IMR-90 (cell line): Measurements from ENCODE around the gene IQGAP2. TPM values are rescaled to one million over a fixed set of nuclear protein-coding genes. Genes with fewer than 3 reads are reported as not detected.

Experiments
- ATAC-seq: fragments of 200-7000 bp; cut with Tn5 transposase; 2 replicates; pipeline ENCODE4 v1.9.1; 2020; ENCODE audit warnings: low read depth, mild to moderate bottlenecking, moderate library complexity
- BruUV-seq: library from RNA; stranded (reverse); fragments of 400-500 nt; replicated peaks from 2 replicates; lab custom pipeline; 2021; lab: Mats Ljungman, UMichigan
- CTCF ChIA-PET: fragments of 300-600 bp; formaldehyde crosslinking; extraction: SDS; loops from one replicate; lab custom pipeline; 2021; ENCODE audit warnings: antibody characterized with exemption; lab: Yijun Ruan, JAX
- POLR2A ChIA-PET: fragments of 300-600 bp; sonication (Branson Sonifier 250); formaldehyde crosslinking; loops from one replicate; lab custom pipeline; 2022; ENCODE audit warnings: antibody characterized with exemption; ENCODE audit not compliant: unreplicated experiment; lab: Charles Lee
- DNase-seq: peaks from one replicate; pipeline ENCODE4 v3.0.0; 2013
- H2AFZ ChIP-seq: replicated peaks from 2 replicates; pipeline ENCODE3; 2013; ENCODE audit warnings: low read length, mild to moderate bottlenecking; ENCODE audit not compliant: poor library complexity
- H2AK5ac ChIP-seq: 2 replicates; pipeline ENCODE4 v1.6.1; 2013; ENCODE audit warnings: low read depth, low read length, inconsistent platforms
- H2AK9ac ChIP-seq: replicated peaks from 2 replicates; pipeline ENCODE3; 2013; ENCODE audit warnings: mild to moderate bottlenecking, low read depth, low read length, moderate library complexity; ENCODE audit not compliant: poor library complexity
- H2BK120ac ChIP-seq: 2 replicates; pipeline ENCODE4 v1.6.1; 2013; ENCODE audit warnings: low read depth, low read length, inconsistent platforms
- H2BK15ac ChIP-seq: 3 replicates; pipeline ENCODE4 v1.6.1; 2013; ENCODE audit warnings: low read depth, low read length, inconsistent platforms
- H2BK20ac ChIP-seq: 2 replicates; pipeline ENCODE4 v1.6.1; 2013; ENCODE audit warnings: low read depth, mild to moderate bottlenecking, inconsistent platforms, low read length, moderate library complexity
- H2BK5ac ChIP-seq: 2 replicates; pipeline ENCODE4 v1.6.1; 2013; ENCODE audit warnings: mild to moderate bottlenecking, low read depth, low read length, inconsistent platforms; ENCODE audit not compliant: poor library complexity, severe bottlenecking
- H3K14ac ChIP-seq: replicated peaks from 2 replicates; pipeline ENCODE4 v1.6.1; 2013; ENCODE audit warnings: low read depth, low read length, inconsistent platforms
- H3K18ac ChIP-seq: 2 replicates; pipeline ENCODE4 v1.6.1; 2013; ENCODE audit warnings: low read depth, low read length, control low read depth
- H3K23ac ChIP-seq: 2 replicates; pipeline ENCODE4 v1.6.1; 2013; ENCODE audit warnings: low read depth, low read length, inconsistent platforms
- H3K27ac ChIP-seq: 2 replicates; pipeline ENCODE4 v1.5.1; 2013; ENCODE audit warnings: mild to moderate bottlenecking, control low read depth, low read length; ENCODE audit not compliant: insufficient read depth
- H3K27me3 ChIP-seq: 2 replicates; pipeline ENCODE4 v1.6.1; 2013; ENCODE audit warnings: low read length; ENCODE audit not compliant: control insufficient read depth, insufficient read depth
- H3K36me3 ChIP-seq: 2 replicates; pipeline ENCODE4 v1.6.1; 2013; ENCODE audit warnings: low read length, mixed read lengths; ENCODE audit not compliant: control insufficient read depth, insufficient read depth
- H3K4ac ChIP-seq: 2 replicates; pipeline ENCODE4 v1.6.1; 2013; ENCODE audit warnings: low read depth, low read length, inconsistent platforms
- H3K4me1 ChIP-seq: 2 replicates; pipeline ENCODE4 v1.6.1; 2013; ENCODE audit warnings: low read length, mixed read lengths; ENCODE audit not compliant: control insufficient read depth, insufficient read depth
- H3K4me2 ChIP-seq: 2 replicates; pipeline ENCODE4 v1.6.1; 2013; ENCODE audit warnings: low read depth, mild to moderate bottlenecking, control low read depth, low read length, moderate library complexity
- H3K4me3 ChIP-seq: 2 replicates; pipeline ENCODE4 v1.5.1; 2013; ENCODE audit warnings: low read depth, mild to moderate bottlenecking, control low read depth, low read length, moderate library complexity; ENCODE audit not compliant: insufficient read depth
- H3K56ac ChIP-seq: 2 replicates; pipeline ENCODE4 v1.6.1; 2013; ENCODE audit warnings: low read length, inconsistent platforms; ENCODE audit not compliant: insufficient read depth; ENCODE audit errors: extremely low read depth
- H3K79me1 ChIP-seq, 2 experiments: 2 replicates each; pipeline ENCODE4 v1.6.1; 2013; ENCODE audit warnings: low read length in 2 of 2, inconsistent platforms in 1 of 2, low read depth in 1 of 2
- H3K9ac ChIP-seq: 2 replicates; pipeline ENCODE4 v1.6.1; 2013; ENCODE audit warnings: low read depth, low read length, control low read depth
- H3K9me1 ChIP-seq: 2 replicates; pipeline ENCODE4 v1.6.1; 2013; ENCODE audit warnings: low read length, inconsistent platforms; ENCODE audit not compliant: insufficient read depth
- H3K9me3 ChIP-seq: 2 replicates; pipeline ENCODE4 v1.6.1; 2013; ENCODE audit warnings: low read length; ENCODE audit not compliant: control insufficient read depth, insufficient read depth
- H4K20me1 ChIP-seq: 2 replicates; pipeline ENCODE4 v1.6.1; 2013; ENCODE audit warnings: low read length, inconsistent platforms; ENCODE audit not compliant: insufficient read depth
- H4K5ac ChIP-seq: 2 replicates; pipeline ENCODE4 v1.6.1; 2013; ENCODE audit warnings: mild to moderate bottlenecking, low read depth, low read length, control low read depth
- H4K8ac ChIP-seq, 2 experiments: 2 replicates each; pipeline ENCODE4 v1.6.1; 2013; ENCODE audit warnings: low read depth in 2 of 2, low read length in 2 of 2, control low read depth in 1 of 2, inconsistent platforms in 1 of 2
- H4K91ac ChIP-seq: 2 replicates; pipeline ENCODE4 v1.6.1; 2013; ENCODE audit warnings: low read depth, low read length, inconsistent platforms; ENCODE audit not compliant: insufficient read depth
- BHLHE40 ChIP-seq: fragments of 150-350 bp; IDR thresholded peaks from 2 replicates; pipeline ENCODE4 v1.6.1; 2016; ENCODE audit warnings: mild to moderate bottlenecking, low read depth, low read length
- CHD1 ChIP-seq: IDR thresholded peaks from 2 replicates; pipeline ENCODE4 v1.6.1; 2012; ENCODE audit warnings: low read depth, low read length, improper control_type of control experiment
- FOS ChIP-seq: fragments of 150-350 bp; IDR thresholded peaks from 2 replicates; pipeline ENCODE4 v1.6.1; 2016; ENCODE audit warnings: low read depth, low read length
- MAFK ChIP-seq: IDR thresholded peaks from 2 replicates; pipeline ENCODE4 v1.6.1; 2012; ENCODE audit warnings: low read depth, low read length, improper control_type of control experiment
- MXI1 ChIP-seq: IDR thresholded peaks from 2 replicates; pipeline ENCODE4 v1.6.1; 2012; ENCODE audit warnings: low read depth, mild to moderate bottlenecking, low read length, moderate library complexity, borderline replicate concordance
- RAD21 ChIP-seq: IDR thresholded peaks from 2 replicates; pipeline ENCODE4 v1.6.1; 2012; ENCODE audit warnings: low read length, improper control_type of control experiment
- RFX5 ChIP-seq: IDR thresholded peaks from 2 replicates; pipeline ENCODE4 v1.8.0; 2012; ENCODE audit warnings: low read depth, mild to moderate bottlenecking, low read length, moderate library complexity
- SMC3 ChIP-seq: fragments of 150-350 bp; IDR thresholded peaks from 2 replicates; pipeline ENCODE4 v1.6.1; 2016; ENCODE audit warnings: low read depth, mild to moderate bottlenecking, antibody characterized with exemption, low read length, moderate library complexity
- USF2 ChIP-seq: fragments of 150-350 bp; IDR thresholded peaks from 2 replicates; pipeline ENCODE4 v1.6.1; 2017; ENCODE audit warnings: mild to moderate bottlenecking, antibody characterized with exemption, low read length, low read depth
- WGBS, 2 experiments: methylation state at CpG; one replicate each; pipeline versions ENCODE4 v1.1.5 to v1.1.7; 2013; ENCODE audit warnings: missing lambda C conversion rate in 2 of 2; ENCODE audit not compliant: insufficient read length in 1 of 2; ENCODE audit errors: extremely low coverage in 2 of 2; 5-methylcytosine and 5-hydroxymethylcytosine counted together
- dilution Hi-C: fragments of 300-500 bp; cut with HindIII; formaldehyde crosslinking; loops from one replicate; pipeline ENCODE4 v1.14.3; 2018; ENCODE audit warnings: low sequenced_read_pairs; ENCODE audit not compliant: unreplicated experiment
- in situ Hi-C: fragments of 300-500 bp; cut with MboI; formaldehyde crosslinking; loops from 3 replicates; pipeline ENCODE4 v1.14.3; 2019; ENCODE audit warnings: low sequenced_read_pairs, inconsistent platforms, mixed read lengths
- intact Hi-C: fragments of 100-400 bp; cut with micrococcal nuclease; formaldehyde crosslinking; loops from 2 replicates; pipeline ENCODE4 v1.10.0; 2022
- polyA plus RNA-seq, 3 experiments: library from polyadenylated mRNA; depleted of rRNA; stranded (reverse); fragments of >200 nt; gene quantifications; 2 replicates each; pipeline ENCODE4 v1.2.3, GENCODE V29; 2012; ENCODE audit warnings: low replicate concordance in 1 of 3
- total RNA-seq: library from RNA; depleted of rRNA; stranded (reverse); fragments of >200 nt; gene quantifications from 2 replicates; pipeline ENCODE4 v1.2.3, GENCODE V29; 2012
- TF ChIP-seq, protein P1 (sequence below): conservative IDR thresholded peaks from 2 replicates; pipeline ENCODE4 v1.5.1; 2012; ENCODE audit warnings: mild to moderate bottlenecking, low read depth, low read length, improper control_type of control experiment

IQGAP2 gene
- total and polyA plus RNA-seq, 2 of the 4 experiments (the other 2 are of a cell fraction) = 0.21 to 0.36 TPM

DNA sequence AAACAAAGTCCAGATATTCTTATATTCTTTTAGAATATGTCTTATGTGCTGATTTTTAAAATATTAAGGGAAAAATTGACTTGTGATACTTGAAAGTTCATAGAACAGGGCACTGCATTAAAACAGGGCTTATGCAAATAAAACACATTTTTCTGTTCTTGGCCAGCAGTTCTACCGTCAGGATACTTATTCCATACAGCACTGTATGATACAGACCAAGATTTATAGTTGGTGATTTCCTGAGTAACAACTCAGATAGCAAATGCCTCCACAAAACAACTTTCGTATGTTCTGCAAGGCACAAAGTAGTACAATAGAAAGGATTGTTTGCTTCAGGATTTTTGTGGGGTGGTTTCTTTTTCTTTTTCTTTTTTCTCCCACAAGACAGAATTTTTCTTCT lies 150.2 kb downstream of the IQGAP2 start:
- dilution Hi-C loops = no loop called here
- H3K27ac ChIP-seq = no peak overlapping the region
- in situ Hi-C loops = no loop called here
- no peak overlapping the region for H3K4me2 ChIP-seq
- peaks cover 9% of the 10 kb centered on the region for H3K27me3 ChIP-seq
- H3K4me3 ChIP-seq = no peak overlapping the region
- ChIA-PET CTCF (no interaction called here), POLR2A (no interaction called here)
- H4K91ac ChIP-seq = no peak overlapping the region
- ATAC-seq = no peak
- H4K20me1 ChIP-seq = no peaks in the 10 kb centered on the region
- H2BK5ac ChIP-seq = no peak overlapping the region
- H4K8ac ChIP-seq = no peak overlapping the region
- no CpG with 5 or more reads among the region's 2 CpGs for WGBS, 2 experiments
- H2AK9ac ChIP-seq = no peak overlapping the region
- no peaks in the 10 kb centered on the region for H3K36me3 ChIP-seq
- H3K79me1 ChIP-seq = no peaks in the 10 kb centered on the region
- H2BK20ac ChIP-seq = no peak overlapping the region
- BruUV-seq = no TSS peak
- no peak overlapping the region for H3K4ac ChIP-seq
- no peak overlapping the region for H3K14ac ChIP-seq
- H3K18ac ChIP-seq = no peak overlapping the region
- no peak overlapping the region for H3K23ac ChIP-seq
- H3K9ac ChIP-seq = no peak overlapping the region
- H2AK5ac ChIP-seq = no peak overlapping the region
- no peak overlapping the region for H3K56ac ChIP-seq
- no peaks in the 10 kb centered on the region for H3K9me3 ChIP-seq
- intact Hi-C loops = no loop called here
- TF ChIP-seq FOS (no peak), RAD21 (no peak), BHLHE40 (no peak), MAFK (no peak), CHD1 (no peak), SMC3 (no peak), USF2 (no peak), RFX5 (no peak), MXI1 (no peak)
- TF ChIP-seq, protein P1, sequence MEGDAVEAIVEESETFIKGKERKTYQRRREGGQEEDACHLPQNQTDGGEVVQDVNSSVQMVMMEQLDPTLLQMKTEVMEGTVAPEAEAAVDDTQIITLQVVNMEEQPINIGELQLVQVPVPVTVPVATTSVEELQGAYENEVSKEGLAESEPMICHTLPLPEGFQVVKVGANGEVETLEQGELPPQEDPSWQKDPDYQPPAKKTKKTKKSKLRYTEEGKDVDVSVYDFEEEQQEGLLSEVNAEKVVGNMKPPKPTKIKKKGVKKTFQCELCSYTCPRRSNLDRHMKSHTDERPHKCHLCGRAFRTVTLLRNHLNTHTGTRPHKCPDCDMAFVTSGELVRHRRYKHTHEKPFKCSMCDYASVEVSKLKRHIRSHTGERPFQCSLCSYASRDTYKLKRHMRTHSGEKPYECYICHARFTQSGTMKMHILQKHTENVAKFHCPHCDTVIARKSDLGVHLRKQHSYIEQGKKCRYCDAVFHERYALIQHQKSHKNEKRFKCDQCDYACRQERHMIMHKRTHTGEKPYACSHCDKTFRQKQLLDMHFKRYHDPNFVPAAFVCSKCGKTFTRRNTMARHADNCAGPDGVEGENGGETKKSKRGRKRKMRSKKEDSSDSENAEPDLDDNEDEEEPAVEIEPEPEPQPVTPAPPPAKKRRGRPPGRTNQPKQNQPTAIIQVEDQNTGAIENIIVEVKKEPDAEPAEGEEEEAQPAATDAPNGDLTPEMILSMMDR = no peak
- H3K9me1 ChIP-seq = no peaks in the 10 kb centered on the region
- H4K5ac ChIP-seq = no peak overlapping the region
- DNase-seq = no peak
- no peak overlapping the region for H2AFZ ChIP-seq
- H2BK15ac ChIP-seq = no peak overlapping the region
- no peaks in the 10 kb centered on the region for H3K4me1 ChIP-seq
- no peak overlapping the region for H2BK120ac ChIP-seq
